ENCODE measurements around the gene IFNL1.

DNA sequence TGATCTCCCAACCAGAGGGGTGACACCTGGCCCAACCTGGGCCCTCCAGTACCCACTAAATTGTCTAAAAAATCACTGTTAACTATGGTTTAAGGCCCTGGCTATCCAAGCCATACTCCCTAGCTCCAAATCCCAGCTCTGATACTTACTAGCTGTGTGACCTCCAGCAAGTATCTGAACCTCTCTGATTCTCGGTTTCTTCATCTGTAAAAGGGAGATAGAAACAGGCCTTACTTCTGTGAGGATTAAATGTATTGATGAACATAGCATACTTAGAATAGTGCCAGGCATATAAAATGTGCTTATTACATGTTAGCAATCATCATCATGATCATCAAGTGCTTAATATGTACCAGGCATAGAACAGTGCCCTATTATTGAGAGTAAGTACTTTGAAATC lies 19.7 kb downstream of the IFNL1 start:
- TF ChIP-seq ZC3H10 (CRISPR knock-in tag; IDR thresholded peaks at IDR 0.05), result no peak
- TF ChIP-seq ZNF565 (CRISPR knock-in tag; conservative IDR thresholded peaks at IDR 0.05; ENCODE audit: low read depth), result no peak
- TF ChIP-seq, protein P1, sequence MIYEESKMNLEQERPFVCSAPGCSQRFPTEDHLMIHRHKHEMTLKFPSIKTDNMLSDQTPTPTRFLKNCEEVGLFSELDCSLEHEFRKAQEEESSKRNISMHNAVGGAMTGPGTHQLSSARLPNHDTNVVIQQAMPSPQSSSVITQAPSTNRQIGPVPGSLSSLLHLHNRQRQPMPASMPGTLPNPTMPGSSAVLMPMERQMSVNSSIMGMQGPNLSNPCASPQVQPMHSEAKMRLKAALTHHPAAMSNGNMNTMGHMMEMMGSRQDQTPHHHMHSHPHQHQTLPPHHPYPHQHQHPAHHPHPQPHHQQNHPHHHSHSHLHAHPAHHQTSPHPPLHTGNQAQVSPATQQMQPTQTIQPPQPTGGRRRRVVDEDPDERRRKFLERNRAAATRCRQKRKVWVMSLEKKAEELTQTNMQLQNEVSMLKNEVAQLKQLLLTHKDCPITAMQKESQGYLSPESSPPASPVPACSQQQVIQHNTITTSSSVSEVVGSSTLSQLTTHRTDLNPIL (CRISPR knock-in tag; IDR thresholded peaks at IDR 0.05; ENCODE audit: low read depth), result no peak
- TF ChIP-seq, protein P2, sequence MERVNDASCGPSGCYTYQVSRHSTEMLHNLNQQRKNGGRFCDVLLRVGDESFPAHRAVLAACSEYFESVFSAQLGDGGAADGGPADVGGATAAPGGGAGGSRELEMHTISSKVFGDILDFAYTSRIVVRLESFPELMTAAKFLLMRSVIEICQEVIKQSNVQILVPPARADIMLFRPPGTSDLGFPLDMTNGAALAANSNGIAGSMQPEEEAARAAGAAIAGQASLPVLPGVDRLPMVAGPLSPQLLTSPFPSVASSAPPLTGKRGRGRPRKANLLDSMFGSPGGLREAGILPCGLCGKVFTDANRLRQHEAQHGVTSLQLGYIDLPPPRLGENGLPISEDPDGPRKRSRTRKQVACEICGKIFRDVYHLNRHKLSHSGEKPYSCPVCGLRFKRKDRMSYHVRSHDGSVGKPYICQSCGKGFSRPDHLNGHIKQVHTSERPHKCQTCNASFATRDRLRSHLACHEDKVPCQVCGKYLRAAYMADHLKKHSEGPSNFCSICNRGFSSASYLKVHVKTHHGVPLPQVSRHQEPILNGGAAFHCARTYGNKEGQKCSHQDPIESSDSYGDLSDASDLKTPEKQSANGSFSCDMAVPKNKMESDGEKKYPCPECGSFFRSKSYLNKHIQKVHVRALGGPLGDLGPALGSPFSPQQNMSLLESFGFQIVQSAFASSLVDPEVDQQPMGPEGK (CRISPR knock-in tag; IDR thresholded peaks at IDR 0.05; ENCODE audit: borderline replicate concordance), result no peak
- no peak for TF ChIP-seq SNAI2 (CRISPR knock-in tag; IDR thresholded peaks at IDR 0.05)
- TF ChIP-seq PPARA (CRISPR knock-in tag; IDR thresholded peaks at IDR 0.05; ENCODE audit: borderline replicate concordance), result no peak
- TF ChIP-seq ZNF8 (CRISPR knock-in tag; IDR thresholded peaks at IDR 0.05), result no peak
- TF ChIP-seq ESRRG (CRISPR knock-in tag; IDR thresholded peaks at IDR 0.05), result no peak
- no peak for TF ChIP-seq ARNTL (CRISPR knock-in tag; IDR thresholded peaks at IDR 0.05; ENCODE audit: borderline replicate concordance, low read depth)
- no peak for TF ChIP-seq ISL1 (CRISPR knock-in tag; IDR thresholded peaks at IDR 0.05)
- no peak for TF ChIP-seq RARB (CRISPR knock-in tag; IDR thresholded peaks at IDR 0.05)

All from SK-N-SH treated with all-trans-retinoic acid at 6 μM for 48 hours (cell line).